GM18868 (cell line): ENCODE data around the gene ADAMTSL2.

Experiments used
- ATAC-seq: cut with Tn5 transposase; IDR thresholded peaks from one replicate; pipeline ENCODE4 v1.9.1; 2021; ENCODE audit warnings: mild to moderate bottlenecking, moderate library complexity; ENCODE audit not compliant: unreplicated experiment

The ADAMTSL2 gene

DNA sequence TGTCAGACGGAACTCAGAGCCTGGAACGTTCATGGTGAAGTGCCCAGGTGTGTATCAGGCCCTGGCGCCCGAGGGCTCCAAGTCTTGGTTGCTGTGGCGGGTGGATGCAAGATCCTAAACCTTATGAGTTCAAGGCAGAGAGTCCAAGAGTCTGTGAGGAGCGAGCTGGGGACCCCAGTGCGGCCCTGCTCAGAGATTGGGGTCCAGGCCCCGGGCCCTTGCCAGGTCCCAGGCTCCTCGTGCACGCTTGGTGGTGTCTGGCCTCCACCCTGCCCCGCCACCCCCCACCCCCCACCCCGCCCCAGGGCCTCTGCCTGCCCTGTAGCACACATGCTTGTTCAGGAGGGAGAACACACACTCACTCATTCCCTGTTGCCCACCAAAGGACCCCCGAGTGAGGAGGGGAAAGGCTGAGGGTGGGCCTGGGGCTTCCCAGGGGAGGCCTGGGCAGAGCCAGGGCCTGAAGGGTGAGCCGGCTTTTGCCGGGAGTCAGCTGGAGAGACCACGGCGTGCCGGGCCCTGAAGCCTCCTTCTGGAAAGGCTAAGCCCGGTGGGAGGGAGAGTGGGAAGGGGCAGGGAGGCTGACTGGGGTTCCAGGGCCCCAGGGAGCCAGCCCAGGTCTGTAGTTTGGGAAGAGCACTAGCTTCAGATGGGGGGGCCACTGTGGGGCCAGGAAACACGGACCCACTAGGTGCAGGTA is 37.5 kb downstream of the ADAMTSL2 start:
- no peak for ATAC-seq

DNA sequence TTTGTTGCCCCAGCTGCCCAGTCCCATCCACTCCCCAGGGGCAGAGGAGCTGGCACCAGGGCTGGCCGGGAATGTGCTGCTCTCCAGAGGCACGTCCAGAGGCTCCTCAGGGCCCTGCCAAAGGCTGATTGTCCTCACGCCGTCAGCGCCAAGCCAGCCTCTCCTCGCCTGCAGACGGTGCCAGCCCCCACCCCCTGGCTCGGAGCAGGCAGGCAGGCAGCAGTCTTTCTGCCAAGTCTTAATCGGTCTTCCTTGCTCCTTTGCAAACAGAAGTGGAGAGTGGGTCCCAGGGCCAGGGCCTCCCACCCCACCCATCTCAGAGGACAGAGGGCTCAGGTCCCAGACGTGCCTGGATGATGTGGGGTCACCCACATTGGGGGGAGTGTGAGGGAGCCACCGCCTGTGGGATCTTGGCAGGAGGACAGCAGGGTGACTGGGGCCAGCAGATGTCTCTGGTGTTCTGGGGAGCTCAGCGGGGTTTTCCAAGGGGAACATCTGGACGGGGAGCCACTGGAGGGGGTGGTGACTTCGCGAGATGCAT is 38.4 kb downstream of the ADAMTSL2 start:
- no peak for ATAC-seq

DNA sequence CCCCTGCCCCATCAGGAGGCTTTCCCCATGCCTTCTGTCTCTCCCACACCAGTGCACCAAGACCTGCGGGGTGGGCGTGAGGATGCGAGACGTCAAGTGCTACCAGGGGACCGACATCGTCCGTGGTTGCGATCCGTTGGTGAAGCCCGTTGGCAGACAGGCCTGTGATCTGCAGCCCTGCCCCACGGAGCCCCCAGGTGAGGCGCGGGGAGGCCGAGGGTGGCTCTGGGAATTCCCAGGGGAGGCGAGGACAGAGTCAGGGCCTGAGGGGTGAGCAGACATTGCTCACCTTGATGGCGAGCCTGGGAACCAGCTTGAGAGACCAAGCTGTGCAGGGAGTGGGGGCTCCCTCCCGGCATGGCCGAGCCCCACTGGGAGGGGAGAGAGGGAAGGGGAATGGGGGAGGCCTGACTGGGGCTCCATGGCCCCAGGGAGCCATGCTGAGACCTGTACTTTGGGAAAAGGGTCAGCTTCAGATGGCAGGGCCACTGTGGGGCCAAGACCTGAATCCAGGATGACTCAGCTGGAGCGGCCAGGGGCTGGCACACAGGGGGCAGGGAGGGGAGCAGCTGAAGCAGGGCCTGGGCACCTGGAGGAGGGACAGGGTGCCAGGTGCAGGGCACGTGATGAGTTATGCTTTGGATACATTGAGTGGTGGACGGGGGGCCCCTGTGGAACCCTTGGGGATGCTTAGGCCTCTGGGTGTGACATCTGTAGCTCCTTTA is 39.4 kb downstream of the ADAMTSL2 start:
- ATAC-seq, result no peak

DNA sequence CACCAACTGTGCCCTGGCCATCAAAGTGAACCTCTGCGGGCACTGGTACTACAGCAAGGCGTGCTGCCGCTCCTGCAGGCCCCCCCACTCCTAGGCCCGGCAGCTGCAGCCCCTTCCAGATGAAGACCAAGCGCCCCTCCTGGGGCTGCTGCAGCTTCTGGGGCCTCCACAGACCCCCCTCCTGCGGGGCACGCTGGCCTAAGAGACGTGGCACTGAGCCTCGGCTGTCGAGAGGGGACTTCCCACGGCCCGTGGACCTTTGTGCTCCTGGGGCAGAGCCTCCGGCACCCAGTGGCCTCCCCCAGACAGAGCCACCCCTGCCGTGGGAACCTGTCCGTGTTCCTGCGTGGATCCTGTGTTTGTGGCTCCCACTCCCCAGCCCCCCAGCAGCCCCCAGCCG is 40.3 kb downstream of the ADAMTSL2 start:
- ATAC-seq, result no peak

DNA sequence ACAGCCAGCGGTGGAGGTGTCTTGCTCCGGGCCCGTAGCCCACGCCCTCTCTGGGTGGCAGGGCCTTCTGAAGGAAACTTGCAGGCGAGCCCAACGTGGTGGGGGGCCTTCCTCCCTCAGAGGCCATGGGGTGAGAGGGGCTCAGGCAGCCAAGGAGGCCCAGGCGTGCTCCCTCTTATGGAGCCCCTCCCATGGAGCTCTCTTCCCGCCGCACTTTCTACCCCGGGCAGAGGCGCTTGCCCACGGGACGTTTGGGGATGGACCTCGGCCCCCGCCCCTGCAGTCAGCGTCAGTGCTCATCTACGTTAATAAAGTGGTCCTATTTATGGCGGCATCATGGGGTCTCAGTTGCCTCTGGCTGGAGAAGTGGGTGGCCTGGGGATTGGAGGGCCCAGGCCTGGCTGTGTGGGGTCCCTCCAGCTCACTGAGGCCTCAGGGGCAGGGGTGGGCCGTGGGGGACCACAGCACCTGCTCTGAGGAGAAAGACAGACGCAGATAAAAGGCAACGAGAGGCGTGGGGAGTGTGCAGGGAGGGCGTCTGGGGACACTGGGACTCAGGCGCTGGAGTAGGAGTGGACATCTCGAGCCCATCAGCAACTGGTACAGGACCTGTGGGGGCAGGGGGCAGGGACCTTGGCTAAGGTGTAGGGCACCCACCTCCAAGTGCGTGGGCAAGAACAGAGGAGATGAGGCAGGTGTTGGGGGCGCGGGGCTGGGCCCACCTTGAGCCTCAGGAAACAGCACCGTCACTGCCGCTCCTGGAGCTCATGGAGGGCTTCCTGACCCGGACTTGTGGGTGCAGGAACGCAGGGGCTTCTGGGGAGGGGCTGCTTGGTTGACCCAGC is 40.9 kb downstream of the ADAMTSL2 start:
- ATAC-seq, result no peak

DNA sequence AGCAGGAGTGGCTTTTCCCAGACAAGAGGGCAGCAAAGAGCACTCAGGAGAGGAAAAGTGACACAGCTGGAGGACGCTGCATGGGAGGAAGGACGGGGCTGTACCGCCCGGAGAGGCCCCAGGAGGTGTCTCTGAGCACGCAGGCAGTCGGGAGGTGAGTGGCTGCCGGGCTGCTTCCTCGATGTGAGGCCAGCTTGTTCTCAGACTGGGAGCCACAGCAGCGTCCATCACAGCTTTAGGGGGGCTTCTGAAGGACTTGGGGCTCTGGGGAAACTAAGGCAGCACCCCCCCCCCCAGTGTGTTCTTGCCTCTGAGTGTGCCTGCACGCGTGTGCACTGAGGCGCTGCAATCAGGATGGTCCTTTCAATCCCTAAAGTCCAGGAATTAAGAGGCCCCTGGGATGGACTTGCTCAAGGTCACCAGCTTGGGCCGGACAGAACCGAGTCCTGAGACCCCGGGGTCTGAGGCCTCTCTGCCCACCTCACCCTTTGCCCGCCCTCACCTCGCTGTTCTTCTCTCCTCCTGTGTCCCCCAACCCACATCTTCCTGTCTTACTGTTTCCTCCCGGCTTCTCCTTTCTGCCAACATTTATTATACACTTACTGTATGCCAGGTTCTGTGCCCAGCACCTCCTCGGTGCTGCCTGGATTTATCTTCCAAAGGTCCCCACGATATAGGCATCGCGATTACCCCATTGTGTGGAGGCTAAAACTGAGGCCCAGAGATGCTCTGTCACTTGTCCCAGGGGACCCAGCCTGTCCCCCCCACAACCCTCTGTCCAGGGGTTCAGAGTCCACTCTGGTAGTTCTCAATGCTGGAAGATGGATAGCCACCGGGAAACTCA is 41.7 kb downstream of the ADAMTSL2 start:
- ATAC-seq, result no peak

DNA sequence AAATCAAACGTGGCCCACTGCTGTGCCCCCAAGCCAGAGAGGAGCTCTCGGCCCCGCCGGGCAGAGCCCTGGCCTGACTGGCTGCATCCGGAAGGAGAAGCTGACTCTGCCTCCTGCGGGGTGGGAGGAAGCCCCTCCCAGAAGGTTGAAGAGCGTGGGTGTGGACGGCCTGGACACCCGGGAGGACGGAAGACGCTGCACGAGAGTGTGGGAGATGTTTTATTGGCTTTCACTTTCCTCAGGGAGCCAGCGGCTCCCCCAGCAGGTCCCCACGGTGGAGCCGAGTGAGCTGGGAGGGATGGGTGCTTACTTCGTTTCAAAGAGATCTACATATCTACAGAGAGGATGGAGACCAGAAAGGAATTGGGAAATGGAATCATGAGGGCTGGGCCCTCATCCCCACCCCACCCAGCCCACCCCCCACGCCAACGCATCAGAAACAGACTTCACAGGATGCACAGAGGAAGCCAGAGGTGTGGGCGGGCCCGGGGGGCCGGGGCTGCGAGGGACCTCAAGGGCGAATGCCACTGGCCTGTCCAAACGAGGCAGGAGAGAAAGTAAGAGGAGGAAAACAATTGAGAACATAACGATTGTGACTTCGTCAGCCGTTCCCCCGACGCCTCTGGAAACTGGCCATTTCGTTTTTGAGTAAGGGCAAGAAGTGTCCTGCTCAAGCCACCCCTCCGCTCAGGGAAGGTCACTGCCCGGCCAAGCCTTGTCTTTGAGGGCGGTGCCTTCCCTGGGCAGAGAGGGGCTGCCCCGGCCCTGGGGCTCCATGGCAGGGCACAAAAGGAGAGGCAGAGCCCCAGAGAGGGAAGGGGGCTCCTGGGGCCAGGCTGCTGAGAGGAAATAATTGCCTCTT is 42.6 kb downstream of the ADAMTSL2 start:
- no peak for ATAC-seq

DNA sequence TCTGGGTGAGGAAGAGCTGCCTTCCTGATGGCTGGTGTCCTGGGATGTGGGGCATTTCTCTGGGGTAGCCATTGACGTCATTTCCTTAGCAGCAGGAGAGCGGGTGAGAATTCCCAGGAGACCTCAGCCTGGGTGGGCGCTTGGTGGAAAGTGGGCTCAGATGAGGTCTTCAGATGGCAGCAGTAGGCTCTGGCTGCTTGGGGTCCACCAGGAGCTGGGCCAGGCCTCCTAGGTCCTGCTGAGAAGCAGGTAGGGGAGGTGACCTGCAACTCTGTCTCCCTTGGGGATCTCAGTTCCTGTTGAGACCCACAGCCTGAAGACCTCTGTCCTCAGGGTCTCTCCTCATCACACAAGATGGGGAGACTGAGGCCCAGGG is 43.2 kb downstream of the ADAMTSL2 start:
- ATAC-seq, result no peak

DNA sequence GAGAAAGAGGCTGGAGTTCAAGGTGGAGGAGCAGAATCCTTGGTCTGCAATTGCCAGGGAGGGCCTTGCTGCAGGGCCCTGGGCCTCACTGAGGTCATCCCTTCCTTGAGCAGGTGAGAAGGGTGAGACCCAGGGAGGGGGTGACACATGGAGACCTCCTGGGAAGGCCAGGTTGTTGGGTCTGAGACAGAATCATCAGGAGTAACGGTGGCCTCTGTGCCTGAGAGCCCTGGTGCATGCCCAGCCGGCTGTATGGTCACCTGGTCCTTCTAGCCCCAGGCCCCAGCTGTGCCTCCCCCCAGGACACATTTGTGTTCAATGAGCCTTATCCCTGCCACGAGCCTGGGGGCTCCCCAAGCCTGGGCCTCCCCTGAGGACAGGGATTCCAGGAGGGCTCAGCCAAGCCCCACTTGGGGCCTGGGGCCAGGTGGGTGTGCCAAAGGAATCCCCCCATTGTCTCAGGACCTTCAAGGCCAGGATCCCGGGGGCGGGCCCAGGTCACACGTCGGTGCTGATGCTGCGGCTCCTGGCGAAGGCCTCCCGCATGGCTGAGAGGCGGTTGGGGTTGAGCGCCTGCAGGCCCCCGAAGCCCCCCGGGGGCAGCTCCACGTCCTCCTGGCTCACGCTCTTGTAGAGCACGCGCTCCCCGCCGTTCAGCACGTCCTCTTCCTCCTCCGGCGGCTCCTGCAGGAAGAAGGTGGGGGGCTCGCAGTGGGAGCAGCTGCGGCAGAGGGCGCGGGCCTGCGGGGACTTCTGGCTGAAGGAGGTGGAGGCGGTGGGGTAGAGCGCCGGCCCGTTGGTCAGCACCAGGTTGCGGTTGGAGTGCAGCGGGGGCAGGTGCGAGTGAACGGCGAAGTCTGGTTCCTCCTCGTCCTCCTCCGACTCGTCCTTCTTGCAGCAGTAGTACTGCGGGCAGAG is 44.3 kb downstream of the ADAMTSL2 start:
- no peak for ATAC-seq

DNA sequence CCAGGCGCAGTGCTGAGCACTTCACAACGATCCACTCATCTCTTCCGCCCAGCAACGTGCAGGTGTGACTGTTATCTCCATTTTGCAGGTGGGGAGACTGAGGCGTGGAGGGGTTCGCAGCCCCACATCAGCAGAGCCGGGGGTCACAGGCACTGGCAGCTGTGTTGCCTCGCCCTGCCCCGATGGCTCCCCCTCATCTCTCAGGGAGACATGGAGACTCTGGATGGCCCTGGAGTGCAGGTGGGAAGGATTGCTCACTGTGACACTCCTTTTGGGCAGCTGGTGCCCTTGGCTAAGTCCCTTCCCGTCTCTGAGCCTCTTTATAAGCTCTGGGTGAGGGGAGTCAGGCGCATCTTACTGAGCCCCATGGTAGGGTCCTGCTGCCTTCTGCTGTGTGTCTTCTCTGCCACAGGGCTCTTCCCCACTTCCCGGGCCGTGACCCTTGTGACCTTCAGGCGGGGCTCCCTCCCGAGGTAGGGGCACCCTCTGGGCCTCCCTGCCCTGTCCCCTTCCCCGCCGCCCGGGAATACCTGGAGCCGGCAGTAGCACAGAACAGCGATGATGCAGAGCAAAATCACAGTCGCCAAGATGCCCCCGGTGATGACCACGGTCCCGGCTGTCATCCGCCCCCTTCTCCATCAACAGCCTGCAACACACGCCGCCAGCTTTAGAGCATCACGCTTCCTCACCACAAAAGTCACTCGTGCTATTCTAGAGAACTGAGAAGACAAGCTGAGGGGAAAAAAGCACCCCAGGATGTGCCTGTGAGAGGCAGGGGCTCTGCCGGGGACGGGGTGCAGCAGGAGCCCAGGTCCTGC is 45.3 kb downstream of the ADAMTSL2 start:
- no peak for ATAC-seq

DNA sequence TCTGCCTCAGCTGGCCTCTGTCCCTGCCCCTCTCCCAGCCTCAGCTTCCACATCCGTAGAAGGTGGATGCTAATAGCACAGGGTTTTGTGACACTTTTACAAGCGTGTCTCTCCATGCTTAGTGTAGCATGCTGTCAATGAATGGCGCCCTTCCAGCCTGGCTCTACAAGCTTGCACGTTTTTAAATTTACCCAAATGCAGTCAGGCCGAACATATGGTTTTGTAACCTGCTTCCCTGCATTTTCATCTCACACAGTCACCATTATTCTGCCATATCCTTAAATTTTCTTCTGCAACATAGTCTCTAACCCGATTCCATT is 45.9 kb downstream of the ADAMTSL2 start:
- no peak for ATAC-seq

DNA sequence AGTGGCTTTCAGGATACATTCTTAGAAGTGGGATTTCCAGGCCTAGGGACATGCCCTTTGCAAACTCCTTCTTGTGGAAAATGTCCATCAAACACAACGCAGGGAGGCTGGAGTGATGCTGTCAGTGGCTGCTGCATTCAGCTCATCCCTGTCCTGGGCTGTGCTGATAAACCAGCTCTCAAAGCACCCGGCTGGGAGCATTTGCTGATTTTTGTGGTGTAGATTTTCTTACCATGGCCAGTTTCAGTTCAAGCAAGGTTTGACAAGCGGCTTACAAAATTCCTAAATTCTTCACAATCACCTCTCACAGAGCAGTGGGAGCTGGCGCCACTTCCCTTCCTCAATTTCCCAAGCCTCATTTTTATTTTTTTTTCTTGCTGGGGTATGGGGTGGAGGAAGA is 46.5 kb downstream of the ADAMTSL2 start:
- no peak for ATAC-seq

DNA sequence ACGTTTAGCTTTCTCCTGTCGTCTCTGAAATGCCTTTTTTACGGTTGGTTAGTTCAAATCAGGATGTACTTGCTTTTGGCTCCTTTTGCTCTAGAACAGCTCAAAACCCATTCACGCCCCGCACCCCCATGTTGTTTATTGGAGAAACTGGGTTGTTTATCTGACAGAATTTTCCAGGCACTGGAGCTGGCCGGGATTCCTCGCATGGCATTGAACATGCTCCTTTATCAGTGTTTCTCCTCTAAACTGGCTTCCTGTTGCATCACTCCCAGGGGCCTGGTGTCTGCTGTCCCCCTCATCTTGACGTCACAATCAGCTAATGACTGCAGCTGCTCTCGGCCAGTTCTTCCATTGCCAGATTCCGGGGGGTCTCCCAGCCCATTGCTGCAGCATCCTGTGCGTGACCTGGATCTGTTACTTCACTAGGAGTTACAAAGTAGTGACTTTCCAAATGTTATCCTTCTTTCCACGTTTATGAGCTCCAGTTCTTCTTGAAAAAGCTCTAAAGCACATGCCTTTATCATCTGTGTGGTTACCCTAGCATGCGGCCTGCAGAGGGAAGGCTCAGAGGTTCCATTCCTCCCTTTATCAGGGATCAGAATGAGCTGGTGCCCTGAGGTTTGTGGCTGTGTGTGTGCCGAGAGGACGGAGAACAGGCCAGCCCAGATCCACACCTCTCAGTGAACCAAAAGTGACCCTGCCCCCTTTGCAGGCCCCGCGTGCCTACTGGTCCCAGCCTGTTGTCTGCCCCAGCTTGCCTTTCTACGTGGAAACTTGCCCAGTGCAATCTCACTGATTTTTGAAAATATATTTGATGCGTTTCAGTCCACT is 47.2 kb downstream of the ADAMTSL2 start:
- ATAC-seq, result no peak

DNA sequence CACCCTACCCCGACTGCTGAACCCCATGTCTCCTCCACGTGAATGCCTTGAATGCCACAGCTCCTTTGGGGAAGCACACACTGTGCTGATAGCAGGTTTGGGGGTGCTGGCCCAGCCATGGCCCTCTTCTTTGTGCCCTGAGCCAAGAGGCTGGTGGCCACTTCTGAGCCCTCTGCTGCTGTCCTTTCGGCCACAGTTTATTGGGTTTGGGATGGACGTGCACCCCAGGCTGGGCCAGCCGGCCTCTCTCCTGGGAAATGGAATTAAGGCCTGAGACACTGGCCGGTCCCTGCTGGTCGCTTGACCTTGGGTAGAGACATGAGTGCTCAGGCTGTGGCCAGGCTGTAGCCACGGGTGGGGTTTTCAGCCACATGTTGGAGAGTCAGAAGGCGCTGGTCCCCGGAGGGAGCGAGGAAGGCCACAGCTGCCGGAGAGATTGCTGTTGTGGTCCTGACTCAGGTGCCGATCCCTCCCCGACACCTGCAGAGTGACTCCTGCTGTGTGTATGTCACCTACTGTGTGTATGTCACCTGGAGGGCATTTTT is 48.1 kb downstream of the ADAMTSL2 start:
- no peak for ATAC-seq

DNA sequence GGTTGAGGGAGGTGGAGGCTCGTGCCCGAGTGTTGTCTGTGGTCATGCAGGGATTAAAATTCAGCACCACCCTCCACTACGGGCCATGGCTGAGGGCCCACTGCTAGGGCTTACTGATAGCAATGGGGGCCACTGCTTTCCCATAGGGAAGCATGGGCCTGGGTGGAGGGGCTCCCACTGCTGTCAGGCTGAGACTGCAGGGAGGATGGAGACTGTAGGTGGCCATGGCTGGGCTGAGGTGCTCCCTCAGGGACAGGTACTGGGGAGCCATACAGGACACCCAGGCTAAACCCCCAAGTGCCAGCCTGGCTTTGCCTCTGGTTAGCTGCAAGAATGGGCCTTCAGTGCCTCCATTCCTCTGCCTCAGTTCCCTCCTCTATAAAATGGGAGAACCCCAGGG is 48.6 kb downstream of the ADAMTSL2 start:
- ATAC-seq, result no peak

DNA sequence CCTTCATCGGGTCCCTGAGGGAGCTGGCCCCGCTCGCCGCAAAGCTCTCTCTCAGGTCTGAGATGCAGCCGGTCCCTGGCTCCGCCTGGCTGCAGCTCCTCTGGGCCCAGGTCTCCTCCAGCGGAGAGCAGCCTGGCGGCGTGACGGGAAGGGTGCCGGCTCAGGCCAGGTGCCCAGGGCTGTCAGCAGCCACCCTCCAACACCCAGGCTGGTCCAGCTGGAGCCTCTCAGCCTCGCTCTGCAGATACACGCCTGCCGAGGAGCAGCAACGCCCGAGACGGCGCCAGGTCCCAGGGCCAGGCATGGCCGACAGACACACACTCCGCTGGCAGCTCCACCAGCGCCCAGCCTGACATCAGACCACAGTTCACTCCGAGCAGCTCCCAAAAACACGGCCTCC is 49.1 kb downstream of the ADAMTSL2 start:
- no peak for ATAC-seq

DNA sequence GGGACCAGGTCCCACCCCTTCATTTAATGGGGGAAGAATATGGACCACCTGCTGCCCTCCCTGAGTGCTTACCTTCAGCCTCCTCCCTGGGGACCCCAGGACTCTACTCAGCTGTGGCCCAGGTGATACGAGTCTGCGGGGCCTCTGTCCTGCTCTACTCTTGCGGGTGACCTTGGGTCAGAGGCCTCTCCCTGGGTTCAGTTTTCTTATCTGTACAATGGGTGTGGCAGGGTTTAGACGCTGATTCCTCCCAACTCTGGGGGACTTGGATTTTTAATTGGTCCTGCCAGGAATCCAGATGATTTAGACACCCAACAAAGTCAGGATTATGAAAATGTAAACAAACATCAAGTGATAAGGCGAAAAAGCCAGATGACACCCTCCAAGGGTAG is 49.7 kb downstream of the ADAMTSL2 start:
- no peak for ATAC-seq
